ENCODE data around the gene DDX43.
A peak's percentile ranks its signal among the peaks of the same experiment; 100 is the strongest.
"Not testable (repeated sequence)": the region's sequence is repeated elsewhere in the genome, so short reads cannot be mapped to it uniquely, and the experiment has no call there.

Gene DDX43

GRCh38 chr6:73394577-73395354 lies at the start of gene DDX43:
Gene DDX43, plus strand, starts transcription at chr6:73394828. Its CDS starts 78 bp downstream, at chr6:73394906.
- peak; percentile 54 for DNase-seq

DNA sequence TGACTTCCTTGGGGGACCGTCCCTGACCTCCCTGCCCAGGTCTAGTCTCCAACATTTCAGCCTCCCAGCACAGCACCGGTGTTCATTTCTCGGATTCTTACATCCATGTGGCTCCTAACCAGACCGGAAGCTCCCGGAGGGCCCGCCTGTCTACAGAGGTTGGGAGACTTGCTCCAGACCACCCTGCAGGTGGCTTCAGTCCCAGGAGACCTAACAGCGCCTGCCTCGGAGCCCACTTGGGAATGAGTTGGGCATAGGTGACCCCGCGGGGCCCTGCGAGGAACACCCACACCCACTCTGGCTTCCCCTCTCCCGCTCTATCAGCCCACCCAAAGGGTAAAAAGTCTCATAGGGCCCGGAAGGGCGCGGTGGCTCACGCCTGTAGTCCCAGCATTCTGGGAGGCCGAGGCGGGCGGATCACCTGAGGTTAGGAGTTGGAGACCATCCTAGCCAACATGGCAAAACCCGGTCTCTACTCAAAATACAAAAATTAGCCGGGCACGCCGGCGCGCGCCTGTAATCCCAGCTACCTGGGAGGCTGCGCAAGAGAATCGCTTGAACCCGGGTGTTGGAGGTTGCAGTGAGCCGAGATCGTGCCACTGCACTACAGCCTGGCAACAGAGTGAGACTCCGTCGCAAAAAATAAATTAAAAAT lies 46.0 kb upstream of the DDX43 start:
- DNase-seq, result no peak

- DNase-seq, result no peak
Measured at GRCh38 chr6:73349311-73349710, 45.3 kb upstream of the DDX43 start.

GRCh38 chr6:73353636-73354593 lies 40.7 kb upstream of the DDX43 start, which contains the start of gene DPPA5:
Gene DPPA5, minus strand, starts transcription at chr6:73354276. Its CDS starts 51 bp downstream, at chr6:73354225.
- DNase-seq, result no peak

GRCh38 chr6:73362358-73362757 lies 32.3 kb upstream of the DDX43 start, which contains the start of gene KHDC3L:
Gene KHDC3L, plus strand, starts transcription at chr6:73362658. Its CDS starts 72 bp downstream, at chr6:73362730.
- no peak for DNase-seq

- no peak for DNase-seq
Measured at GRCh38 chr6:73362869-73363536, 31.6 kb upstream of the DDX43 start.

- DNase-seq, result no peak
Measured at GRCh38 chr6:73363537-73363875, 31.1 kb upstream of the DDX43 start.

DNA sequence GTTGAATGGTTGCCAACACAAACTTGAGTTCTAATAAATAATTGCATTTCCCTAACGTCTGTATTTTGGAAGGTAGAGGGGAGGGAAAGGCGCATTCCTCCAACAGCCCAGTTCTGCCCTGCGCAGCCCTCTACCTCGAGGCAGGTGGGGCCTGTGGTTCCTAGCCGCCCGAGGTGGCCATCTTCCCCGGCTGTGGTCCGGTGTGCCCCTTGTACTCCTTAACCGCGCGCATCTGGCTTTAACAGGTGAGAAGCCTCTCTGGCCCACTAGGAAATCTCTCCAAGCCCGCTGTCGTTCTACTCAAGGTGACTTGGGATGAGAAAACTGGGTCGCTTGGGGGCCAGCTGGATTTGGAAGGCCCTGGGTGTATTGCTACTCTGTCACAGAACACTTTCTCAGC lies 30.5 kb upstream of the DDX43 start:
- no peak for DNase-seq

DNA sequence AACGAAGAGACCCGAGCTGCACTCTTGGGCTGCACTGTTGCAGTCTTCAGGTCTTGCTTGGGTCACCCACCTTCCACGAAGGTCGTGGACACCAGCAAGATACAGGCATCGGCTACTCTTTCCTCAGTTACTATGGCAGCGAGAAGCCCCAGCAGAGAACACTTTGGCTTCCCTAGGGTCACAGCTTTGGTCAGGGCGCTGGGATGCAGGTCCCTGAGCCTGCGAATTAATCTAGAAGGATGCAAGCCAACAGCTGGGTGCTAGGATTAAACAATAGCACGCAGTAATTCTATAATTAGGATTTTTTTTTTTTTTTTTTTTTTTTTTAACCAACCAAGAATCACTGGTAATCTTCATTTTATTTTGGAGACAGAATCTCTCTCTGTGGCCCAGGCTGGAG lies 30.1 kb upstream of the DDX43 start:
- no peak for DNase-seq

DNA sequence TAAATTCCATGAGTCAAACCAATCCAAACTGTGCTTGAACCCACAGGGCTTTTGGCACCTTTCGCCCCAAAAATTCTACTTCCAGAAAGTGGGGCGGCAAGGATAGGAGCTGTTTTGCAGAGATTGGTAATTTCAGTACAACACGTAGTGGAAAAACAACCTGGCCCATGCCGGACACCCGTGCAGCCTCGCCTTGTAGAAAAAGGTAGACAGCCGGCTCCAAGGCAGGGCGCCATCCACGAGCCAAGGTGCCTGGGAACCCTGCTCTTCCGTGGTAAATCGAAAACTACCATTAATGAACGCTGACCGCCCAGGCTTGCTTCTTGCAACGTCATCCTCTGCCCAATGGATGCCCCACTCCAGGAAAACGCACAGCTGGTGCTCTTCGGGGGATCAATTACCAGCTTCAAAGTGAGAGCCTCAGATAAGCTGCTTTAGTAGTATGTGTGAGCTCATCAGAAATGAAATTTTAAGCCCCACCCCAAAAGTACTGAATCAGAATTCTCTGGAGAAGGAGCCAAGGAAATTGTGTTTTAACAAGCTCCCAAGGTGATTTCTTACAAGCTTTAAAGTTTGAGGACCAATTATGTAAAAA lies 26.8 kb upstream of the DDX43 start:
- no peak for DNase-seq

DNA sequence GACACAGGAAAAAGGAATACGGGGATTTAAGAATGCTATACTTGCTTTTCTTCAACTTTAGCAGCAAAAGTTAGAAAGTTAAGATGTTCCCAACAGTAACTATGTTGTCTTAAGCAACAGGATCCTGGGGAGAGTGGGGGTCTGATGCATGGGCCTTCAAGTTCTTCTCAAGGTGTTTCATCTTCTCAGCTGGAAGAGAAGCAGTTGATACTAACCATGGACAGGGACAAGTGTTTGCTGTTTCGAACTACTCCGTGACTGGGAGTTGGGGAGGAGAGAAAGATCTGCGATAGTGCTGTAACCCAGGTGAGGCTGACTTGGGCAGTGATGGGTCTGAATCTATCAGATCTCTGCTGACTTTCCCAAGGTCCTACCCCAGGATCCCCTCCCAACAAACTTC lies 26.0 kb upstream of the DDX43 start:
- no peak for DNase-seq

DNA sequence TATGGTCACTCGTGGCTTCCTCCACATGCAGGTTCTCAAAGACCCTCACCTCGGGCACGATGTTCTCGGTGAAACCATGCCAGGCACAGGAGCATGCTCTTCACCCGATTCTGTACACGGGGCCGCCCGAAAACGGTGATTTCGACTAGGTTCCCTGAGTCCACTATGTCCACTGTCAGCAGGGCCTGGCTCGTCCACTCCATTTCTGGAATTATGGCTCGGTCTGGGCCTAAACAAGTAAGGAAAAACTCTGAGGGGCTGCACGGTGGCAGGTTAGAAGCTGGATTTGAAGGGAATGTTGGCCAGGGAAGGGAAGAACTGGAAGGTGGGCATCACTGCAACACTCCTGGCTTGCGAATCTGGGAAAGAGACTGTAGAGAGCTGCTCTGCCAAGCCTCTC lies 25.5 kb upstream of the DDX43 start:
- no peak for DNase-seq

GRCh38 chr6:73369563-73369962 lies 25.1 kb upstream of the DDX43 start, which contains the start of gene OOEP:
Gene OOEP, minus strand, starts transcription at chr6:73369897. Its CDS starts 105 bp downstream, at chr6:73369792.
- no peak for DNase-seq

DNA sequence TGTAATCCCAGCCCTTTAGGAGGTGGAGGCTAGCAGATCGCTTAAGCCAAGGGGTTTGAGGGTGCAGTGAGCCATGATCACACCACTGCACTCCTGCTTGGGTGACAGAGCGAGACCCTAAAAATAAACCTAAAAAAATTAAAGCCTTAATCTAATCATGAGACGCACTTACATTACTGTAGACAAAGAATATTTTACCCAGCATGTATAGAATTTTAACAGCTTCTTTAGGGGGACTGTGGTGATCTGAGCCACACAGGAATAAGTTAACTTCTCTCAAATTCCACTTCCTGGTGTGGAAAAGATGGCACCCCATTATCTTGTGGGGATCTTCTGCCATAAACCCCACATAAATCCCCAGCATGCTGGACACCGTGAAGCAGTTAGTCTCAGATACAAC lies 22.6 kb upstream of the DDX43 start:
- no peak for DNase-seq

DNA sequence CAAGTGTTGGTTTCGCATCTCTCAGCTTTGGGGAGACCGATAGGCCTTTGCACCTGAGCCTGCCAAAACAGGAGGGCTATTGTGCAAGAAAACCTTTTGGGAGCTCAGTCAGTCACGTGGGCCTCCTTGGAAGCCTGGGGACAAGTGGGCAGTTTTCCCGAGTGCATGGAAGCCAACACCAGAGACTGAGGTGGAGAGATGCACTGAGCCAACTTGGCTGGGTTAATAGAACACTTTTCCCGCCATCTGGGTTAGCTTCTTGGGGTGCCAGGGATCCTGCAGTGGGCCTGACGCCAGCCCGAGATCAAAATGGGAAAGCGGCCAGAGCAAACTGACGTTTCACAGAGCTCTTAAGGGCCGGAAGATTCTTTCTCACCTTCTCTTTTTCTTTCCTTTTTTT lies 22.1 kb upstream of the DDX43 start:
- DNase-seq, result no peak

DNA sequence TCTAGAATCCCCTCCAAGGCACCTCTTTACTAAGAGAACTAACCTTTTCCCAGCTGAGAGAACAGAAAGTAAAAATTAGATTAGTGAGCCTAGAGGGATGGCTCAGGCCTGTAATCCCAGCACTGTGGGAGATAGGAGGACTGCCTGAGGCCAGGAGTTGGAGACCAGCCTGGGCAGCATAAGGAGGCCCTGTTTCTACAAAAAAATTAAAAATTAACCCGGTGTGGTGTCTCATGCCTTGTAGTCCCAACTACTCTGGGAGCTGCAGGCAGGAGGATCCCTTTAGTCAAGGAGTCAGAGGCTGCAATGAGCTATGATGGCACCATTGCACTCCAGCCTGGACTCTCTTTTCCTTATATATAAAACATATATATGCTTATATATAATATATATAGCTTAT lies 19.4 kb upstream of the DDX43 start:
- DNase-seq, result no peak

GRCh38 chr6:73377225-73377624 lies 17.4 kb upstream of the DDX43 start:
- DNase-seq, result no peak

DNA sequence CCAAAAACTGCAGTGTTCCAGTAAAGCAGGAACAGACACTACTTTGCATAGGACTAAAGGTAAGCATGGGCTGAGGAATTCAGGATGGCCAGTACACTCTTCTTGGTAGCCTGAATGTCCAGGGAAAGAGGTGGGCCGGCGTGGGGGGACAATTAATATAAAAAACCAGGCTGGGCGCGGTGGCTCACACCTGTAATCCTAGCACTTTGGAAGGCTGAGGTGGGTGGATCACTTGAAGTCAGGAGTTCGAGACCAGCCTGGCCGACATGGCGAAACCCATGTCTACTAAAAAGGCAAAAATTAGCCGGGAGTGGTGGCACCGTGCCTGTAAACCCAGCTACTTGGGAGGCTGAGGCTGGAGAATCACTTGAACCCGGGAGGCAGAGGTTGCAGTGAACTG lies 13.1 kb upstream of the DDX43 start:
- DNase-seq, result not testable (repeated sequence)

DNA sequence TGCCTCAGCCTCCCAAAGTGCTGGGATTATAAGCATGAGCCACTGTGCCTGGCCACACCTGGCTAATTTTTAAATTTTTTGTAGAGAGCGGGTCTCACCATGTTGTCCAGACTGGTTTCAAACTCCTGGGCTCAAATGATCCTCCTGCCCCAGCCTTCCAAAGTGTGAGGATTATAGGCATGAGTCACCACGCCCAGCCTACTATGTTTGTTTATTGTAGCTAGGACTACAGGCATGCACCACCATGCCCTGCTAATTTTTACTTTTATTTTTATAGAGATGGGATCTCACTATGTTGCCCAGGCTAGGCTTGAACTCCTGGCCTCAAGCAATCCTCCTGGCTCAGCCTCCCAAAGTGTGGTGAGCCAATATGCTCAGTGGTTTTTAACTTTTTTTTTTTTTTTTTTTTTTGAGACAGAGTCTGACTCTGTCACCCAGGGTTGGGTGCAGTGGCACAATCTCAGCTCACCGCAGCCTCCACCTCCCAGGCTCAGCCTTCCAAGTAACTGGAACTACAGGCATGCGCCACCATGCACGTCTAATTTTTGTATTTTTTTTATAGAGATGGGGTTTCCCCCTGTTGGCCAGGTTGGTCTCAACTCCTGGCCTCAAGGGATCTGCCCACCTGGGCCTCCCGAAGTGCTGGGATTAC lies 12.0 kb upstream of the DDX43 start:
- DNase-seq, result no peak

DNA sequence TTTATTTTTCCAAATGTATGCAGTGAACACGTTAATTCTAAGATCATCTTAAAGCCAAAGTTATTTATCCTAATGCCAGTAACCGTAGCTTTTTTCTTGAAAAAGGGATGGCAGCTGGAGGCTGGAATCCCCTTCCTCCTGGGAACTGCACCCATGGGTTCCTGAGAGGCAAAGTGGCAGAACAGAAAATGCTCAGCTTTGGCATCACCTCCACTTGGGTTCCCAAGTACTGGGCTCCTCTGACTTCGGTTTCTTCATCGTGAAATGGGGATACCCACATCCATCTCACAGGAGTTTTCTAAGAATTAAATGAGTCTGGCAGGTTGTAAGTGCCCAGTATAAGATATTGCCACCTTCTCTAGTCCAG lies 6.2 kb upstream of the DDX43 start:
- no peak for DNase-seq

DNA sequence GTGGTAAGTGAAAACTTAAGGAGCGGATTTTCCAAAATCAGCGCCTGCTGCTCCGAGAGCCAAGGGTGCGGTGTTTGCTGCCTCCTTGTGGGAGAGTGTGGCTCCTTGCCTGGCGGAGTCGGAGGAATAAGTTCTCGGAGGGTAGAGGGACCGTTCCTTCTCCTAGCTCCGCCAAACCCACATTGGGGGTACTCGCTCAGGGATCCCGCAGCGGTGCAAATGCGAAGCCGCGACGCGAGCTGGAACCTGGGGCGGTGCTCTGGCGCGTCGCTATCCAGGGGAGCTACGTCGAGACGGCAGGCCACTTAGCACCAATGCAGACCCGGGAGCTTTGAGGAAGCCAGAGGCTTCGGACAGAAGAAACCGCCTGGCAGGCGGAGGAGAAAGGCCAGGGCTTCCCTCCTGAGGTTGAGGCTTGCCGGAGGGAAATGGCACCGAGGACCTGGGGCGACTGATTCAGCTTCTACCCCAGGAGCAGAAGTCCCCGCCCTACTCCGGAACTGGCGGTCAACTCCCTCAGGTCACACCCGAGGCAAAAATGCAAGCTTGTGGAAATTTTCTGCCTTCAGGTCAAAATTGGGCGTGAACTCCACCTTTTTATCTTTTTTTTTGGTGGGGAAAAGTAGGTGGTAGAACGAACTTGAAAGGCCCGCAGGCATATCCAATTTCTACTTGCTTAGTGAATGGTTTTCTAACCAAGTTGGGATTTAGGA lies 5.7 kb upstream of the DDX43 start:
- no peak for DNase-seq
